MM.1S (cell line): ENCODE measurements around the gene TTC6.

Experiments
- EZH2phosphoT487 ChIP-seq: fragments of 300-600 bp; sonication (generic); IDR thresholded peaks from 2 replicates; pipeline ENCODE4 v1.6.1; 2018; ENCODE audit warnings: antibody characterized with exemption, low read length
- TF ChIP-seq, protein P1 (sequence below): fragments of 300-600 bp; sonication (generic); IDR thresholded peaks from 2 replicates; pipeline ENCODE4 v1.5.1; 2016; ENCODE audit warnings: antibody characterized with exemption, low read length, mixed read lengths

DNA sequence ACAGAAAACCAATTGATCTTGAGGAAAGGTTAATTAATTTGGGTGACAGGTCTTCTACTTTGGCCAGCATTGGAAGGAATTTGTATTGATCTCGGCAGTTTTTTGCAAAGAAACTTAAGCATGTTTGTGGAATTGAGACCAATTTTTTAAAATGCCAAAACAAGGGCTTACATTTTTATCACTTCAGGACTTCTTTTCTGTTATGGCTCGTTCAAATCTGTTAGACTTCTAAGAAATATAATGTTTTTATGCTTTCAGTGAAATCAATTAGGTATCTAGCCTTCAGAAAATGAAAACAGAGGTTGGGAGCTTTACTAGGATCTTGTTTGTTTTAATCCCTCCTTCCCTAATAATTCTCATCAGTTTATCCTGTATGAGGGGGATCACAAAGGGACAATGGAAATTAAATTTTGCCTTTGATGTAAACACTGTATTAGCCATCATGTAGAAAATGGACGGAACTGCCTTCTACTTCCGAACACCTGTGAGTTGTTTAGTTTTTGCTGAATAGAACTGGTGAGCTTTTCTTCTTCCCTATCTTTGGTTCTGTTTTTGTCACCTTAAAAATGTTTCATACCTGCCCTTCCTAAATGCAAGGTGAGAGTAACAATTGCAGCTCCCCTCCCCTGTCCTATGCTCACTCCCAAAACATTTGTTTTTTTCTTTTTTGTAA, 8.2 kb upstream of the TTC6 start:
- TF ChIP-seq, protein P1, sequence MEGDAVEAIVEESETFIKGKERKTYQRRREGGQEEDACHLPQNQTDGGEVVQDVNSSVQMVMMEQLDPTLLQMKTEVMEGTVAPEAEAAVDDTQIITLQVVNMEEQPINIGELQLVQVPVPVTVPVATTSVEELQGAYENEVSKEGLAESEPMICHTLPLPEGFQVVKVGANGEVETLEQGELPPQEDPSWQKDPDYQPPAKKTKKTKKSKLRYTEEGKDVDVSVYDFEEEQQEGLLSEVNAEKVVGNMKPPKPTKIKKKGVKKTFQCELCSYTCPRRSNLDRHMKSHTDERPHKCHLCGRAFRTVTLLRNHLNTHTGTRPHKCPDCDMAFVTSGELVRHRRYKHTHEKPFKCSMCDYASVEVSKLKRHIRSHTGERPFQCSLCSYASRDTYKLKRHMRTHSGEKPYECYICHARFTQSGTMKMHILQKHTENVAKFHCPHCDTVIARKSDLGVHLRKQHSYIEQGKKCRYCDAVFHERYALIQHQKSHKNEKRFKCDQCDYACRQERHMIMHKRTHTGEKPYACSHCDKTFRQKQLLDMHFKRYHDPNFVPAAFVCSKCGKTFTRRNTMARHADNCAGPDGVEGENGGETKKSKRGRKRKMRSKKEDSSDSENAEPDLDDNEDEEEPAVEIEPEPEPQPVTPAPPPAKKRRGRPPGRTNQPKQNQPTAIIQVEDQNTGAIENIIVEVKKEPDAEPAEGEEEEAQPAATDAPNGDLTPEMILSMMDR = no peak
- no peak for TF ChIP-seq EZH2phosphoT487
